HG02885 (cell line): Measurements from ENCODE around the gene CAMK1D.
"Not testable (repeated sequence)": the region's sequence is repeated elsewhere in the genome, so short reads cannot be mapped to it uniquely, and the experiment has no call there.

Source experiments
- ATAC-seq: cut with Tn5 transposase; IDR thresholded peaks from one replicate; pipeline ENCODE4 v1.9.1; 2021; ENCODE audit warnings: mild to moderate bottlenecking; ENCODE audit not compliant: unreplicated experiment, poor library complexity

Gene CAMK1D

GRCh38 chr10:12348870-12349628, at the start of gene CAMK1D:
Gene CAMK1D, plus strand, starts transcription at chr10:12349547.
- ATAC-seq = peak; percentile 56

GRCh38 chr10:12301036-12301435, 48.3 kb upstream of the CAMK1D start:
- not testable (repeated sequence) for ATAC-seq

GRCh38 chr10:12308057-12308456, 41.3 kb upstream of the CAMK1D start:
- no peak for ATAC-seq

DNA sequence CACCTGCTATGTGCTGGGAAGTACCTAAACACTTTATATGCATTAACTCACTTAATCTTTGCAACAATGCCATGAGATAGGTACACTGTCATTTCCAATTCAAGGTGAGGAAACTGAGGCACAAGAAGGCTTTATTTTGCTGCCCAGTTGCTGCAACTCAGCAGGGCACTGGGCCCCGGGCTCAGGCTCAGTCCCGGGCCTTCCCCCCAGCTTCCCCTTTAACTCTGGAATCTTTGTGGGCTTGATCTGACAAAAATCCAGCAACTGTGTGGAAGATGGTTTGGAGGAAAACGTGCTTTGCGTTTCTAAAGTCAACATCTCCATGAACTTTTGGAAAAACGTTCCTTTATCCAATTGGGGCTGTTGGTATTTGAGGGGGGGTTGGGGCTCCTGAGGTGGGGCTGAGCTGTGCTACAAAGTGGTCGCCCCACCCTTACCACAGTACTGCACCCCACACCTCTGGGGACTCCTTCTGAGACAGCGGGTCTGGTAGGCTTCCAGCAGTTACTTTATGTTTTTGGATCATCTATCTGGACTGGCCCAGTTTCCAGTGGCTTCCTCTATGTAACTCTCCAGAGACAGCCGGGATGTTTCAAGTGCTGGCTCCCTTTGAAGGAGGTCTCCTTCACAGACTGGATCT, 40.5 kb upstream of the CAMK1D start:
- ATAC-seq = no peak

- not testable (repeated sequence) for ATAC-seq
These were observed 39.6 kb upstream of the CAMK1D start for GRCh38 chr10:12309783-12310182.

DNA sequence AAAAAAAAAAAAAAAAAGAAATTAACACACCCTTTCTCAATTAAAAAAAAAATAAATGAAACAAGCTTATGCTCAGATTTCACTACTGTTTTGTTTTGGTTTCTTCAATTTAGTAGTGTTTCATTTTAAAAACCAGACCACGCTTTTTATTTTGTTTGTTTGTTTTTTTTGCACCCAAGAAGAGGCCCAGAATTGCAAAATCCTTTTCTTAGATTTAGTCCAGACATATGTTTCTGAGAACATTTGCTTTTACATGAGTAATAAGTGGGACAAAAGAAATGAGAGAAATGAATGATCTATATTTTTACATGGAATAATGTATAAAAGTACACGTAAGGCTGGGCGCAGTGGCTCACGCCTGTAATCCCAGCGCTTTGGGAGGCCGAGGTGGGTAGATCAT, 34.5 kb upstream of the CAMK1D start:
- no peak for ATAC-seq

GRCh38 chr10:12319076-12319475, 30.3 kb upstream of the CAMK1D start:
- ATAC-seq = no peak

DNA sequence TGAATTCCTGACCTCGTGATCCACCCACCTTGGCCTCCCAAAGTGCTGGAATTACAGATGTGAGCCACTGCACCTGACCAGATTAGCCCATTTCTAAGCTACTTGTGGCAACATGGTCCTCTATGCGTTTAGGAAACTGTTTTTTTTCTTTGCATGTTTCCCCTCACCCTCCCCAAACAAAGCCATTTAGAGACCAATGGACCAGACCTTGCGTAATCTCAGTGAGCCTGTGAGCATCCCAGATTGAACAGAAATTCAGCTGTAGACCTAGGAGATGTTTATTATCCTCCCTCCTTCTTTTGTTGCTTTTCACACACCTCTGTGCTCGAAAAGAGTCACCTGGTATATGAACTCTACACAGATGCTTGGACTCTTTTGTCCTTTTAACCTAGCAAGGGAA, 28.5 kb upstream of the CAMK1D start:
- ATAC-seq = no peak

- no peak for ATAC-seq
These were observed 27.7 kb upstream of the CAMK1D start for GRCh38 chr10:12321641-12322040.

DNA sequence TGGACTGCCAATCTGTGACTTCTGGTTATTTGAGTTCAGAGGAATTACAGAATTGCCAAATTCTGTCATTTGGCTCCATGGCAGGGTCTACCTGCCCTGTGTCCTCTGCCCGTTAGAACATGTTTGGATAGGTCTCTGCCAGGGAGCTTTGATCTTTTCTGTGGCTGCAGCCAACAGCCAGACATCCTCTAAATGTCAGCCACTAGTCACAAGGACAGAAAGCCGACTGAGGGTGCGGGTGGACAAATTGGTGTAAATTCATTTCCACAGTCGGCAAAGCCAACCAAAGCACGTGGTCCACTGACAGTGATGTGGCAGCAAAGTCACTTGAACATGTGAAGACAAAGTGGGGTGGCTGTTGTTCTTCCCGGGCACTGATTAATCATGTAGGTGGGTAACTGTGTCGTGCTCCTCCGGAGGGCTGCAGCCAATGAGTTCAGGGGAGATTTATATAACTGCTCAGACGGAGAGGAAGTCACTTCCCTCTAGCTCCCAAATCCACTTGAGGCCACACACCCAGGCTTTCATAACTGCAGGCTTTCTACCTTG, 26.7 kb upstream of the CAMK1D start:
- ATAC-seq = no peak

DNA sequence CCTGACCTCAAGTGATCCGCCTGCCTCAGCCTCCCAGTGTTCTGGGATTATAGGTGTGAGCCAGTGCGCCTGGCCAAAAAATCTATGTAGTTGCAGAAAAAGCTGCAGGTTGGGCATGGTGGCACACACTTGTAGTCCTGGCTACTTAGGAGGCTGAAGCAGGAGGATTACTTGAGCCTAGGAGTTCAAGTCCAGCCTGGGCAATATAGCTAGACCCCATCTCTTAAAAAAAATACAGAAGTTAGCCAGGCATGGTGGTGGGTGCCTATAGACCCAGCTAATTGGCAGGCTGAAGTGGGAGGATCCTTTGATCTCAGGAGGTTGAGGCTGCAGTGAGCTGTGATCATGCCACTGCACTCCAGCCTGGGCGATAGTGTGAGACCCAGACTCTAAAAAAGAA, 24.8 kb upstream of the CAMK1D start:
- no peak for ATAC-seq

DNA sequence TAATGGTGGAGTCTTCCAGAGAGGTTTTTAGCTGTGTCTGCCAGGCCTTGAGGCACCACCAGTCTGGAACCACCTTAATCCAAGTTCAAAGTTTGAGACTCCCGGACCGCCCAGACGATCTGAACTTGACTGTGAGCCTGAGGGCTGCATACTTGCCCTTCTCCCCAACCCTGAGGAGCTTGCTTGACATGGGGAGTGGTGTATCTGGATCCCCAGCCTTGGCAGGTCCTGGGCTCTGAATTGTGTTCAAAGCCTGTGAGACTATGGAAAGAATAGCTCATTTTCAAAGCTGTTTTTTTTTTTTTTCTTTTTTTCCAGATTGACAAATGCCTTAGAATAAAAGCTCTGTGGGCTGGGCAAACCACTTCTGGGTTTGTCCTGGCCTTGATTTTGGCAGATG, 22.3 kb upstream of the CAMK1D start:
- ATAC-seq = no peak

GRCh38 chr10:12327476-12327875, 21.9 kb upstream of the CAMK1D start:
- ATAC-seq = no peak

DNA sequence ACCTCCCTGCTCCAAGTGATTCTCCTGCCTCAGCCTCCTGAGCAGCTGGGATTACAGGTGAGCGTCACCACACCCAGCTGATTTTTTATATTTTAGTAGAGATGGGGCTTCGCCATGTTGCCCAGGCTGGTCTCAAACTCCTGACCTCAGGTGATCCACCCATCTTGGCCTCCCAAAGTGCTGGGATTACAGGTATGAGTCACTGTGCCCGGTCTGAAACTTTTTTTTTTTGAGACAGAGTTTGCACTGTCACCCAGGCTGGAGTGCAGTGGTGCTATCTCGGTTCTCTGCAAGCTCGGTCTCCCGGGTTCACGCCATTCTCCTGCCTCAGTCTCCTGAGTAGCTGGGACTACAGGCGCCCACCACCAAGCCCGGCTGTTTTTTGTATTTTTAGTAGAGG, 21.0 kb upstream of the CAMK1D start:
- ATAC-seq = not testable (repeated sequence)

- no peak for ATAC-seq
These were observed 16.6 kb upstream of the CAMK1D start for GRCh38 chr10:12332572-12333379.

GRCh38 chr10:12333380-12334185, 15.8 kb upstream of the CAMK1D start:
- peak; percentile 79 for ATAC-seq

- ATAC-seq = no peak
These were observed 15.2 kb upstream of the CAMK1D start for GRCh38 chr10:12334186-12334530.

- not testable (repeated sequence) for ATAC-seq
These were observed 14.2 kb upstream of the CAMK1D start for GRCh38 chr10:12335169-12335568.

DNA sequence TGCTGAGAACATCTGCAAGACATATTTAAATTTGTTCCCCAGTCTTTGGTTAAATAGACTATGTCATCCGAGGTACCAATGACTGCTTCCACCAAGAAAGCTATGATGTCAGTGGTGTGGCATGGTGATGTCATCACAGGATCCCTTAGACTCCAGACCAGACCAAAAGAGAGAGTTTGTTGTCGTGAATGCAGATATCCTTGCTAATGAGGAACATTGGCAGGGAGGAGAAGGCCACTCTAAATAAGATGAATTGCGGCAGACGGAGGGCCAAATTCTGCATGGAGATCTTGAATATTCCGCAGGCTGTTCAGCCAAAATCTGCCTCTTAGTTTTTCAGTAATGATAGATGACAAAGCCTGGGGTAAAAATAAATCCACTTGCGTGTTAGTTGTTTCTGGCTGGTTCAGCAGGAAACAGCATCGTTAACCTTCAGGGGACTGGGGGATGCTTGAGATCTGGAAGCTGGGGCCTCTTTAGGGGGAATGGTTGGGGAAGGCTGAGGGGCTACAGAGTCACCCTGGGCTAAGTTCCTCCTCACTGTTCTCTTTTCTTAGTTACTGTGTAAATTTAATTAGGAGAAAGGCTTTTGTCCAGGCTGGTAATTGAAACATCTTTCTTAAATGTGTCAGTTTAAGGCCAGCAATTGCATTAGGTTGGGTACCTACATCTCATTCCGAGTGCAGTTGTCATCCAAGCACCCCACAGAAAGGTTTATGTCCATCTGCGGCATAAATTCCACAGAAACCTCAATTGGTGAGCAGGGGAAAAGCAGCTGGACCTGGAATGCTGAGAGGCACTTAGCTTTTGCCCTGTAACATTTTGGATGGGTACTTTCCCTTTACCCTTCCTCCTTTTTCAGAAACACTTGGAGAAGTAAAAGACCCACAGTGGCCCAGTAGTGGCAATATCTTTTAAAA, 11.6 kb upstream of the CAMK1D start:
- ATAC-seq = no peak
